ENCODE data around the gene ABCA12.

ABCA12 gene

GRCh38 chr2:214934006-214934405 is 204.4 kb downstream of the ABCA12 start:
- no peak for DNase-seq

DNA sequence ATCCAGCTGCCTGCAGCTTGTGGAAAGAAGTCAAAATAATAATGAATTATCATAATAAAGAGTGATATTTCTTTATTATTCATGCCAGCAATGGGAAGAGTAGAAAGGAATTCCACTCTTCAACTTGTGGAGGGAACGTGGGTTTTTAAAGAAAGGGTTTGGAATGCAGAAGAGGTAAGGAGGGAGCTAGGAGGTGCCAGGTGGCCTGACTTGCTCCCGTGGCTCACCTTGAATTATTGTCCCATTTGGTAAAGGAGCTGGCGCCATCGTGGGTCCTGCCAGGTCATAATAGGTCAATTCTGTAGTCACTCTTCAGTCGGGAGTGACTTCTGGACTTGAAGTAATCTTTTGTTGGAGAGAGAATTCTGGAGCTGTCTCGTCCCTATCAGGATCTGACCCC is 233.8 kb downstream of the ABCA12 start:
- DNase-seq = no peak

- no peak for DNase-seq
Measured at GRCh38 chr2:214904176-214904575, 234.2 kb downstream of the ABCA12 start.

DNA sequence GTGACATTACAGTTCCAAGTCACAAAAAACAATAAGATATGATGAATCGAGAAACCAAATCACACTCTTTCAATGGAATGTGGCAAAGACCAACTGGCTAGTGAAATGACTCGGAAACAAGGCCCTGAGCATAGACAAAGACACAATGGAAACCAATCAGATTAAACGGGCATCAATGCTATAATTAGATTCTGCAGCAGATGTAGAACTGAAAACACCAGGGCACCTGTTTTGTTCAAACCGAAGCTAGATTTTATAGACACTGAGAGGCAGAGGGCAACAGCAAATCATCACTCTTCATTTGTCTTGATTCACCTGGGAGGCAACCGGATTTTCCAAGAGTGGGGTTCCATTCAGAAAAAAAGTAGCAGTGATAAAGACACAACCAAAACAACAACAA is 236.1 kb downstream of the ABCA12 start:
- peak; percentile 80 for DNase-seq

- peak; percentile 50 for DNase-seq
Measured at GRCh38 chr2:214899751-214900150, 238.7 kb downstream of the ABCA12 start.

- DNase-seq = no peak
Measured at GRCh38 chr2:214896274-214896673, 242.2 kb downstream of the ABCA12 start.

GRCh38 chr2:214895469-214895868 is 243.0 kb downstream of the ABCA12 start:
- no peak for DNase-seq

- no peak for DNase-seq
Measured at GRCh38 chr2:214889301-214889700, 249.1 kb downstream of the ABCA12 start.

DNA sequence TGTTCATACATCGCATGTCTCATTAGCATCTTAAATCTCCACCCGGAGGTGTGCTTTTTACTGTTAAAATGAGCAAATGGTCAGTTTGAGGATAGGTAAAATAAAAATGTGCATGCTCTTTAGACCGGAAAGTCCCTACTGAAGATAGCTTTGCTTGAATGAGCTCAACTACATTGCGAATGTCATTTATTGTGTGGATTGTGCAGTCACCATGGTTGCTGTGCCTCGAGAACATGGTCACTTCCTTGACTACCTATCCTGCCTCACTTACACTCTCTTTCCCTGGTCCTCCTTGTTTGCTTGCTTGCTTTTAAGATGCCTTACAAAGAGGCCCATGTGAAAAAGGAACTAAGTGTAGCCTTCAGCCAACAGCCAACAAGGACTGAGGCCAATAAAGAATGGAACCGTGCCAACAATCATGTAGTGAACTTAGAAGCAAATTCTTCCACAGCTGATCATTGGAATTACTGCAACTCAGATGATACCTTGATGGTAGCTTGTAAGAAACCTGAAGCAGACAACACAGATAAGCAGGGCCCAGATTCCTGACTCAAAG is 256.7 kb downstream of the ABCA12 start:
- no peak for DNase-seq
